H54 (cell line): ENCODE data around the gene MYL9.
"Not testable (repeated sequence)": the region's sequence is repeated elsewhere in the genome, so short reads cannot be mapped to it uniquely, and the experiment has no call there.

Experiments
- DNase-seq: peaks from one replicate; pipeline ENCODE4 v3.0.0; 2011; ENCODE audit warnings: low spot score, mixed read lengths; ENCODE audit not compliant: insufficient read length
- FAIRE-seq: peaks from 3 replicates; lab custom pipeline; 2011; peaks lifted over from hg19 to GRCh38; lab: Jason Lieb, UNC
- POLR2A ChIP-seq: IDR thresholded peaks from 2 replicates; pipeline ENCODE4 v1.6.1; 2011; ENCODE audit warnings: low read depth, mild to moderate bottlenecking, low read length

The MYL9 gene

GRCh38 chr20:36506253-36506652 is 35.1 kb upstream of the MYL9 start:
- DNase-seq = no peak

GRCh38 chr20:36507746-36508145 is 33.6 kb upstream of the MYL9 start:
- DNase-seq = no peak
- TF ChIP-seq POLR2A = no peak
- no peak for FAIRE-seq

More at GRCh38 chr20:36506253-36506652, 35.1 kb upstream of the MYL9 start:
- TF ChIP-seq POLR2A = no peak
- no peak for FAIRE-seq

GRCh38 chr20:36519012-36519719 is 22.2 kb upstream of the MYL9 start:
- DNase-seq = no peak
- no peak for TF ChIP-seq POLR2A
- FAIRE-seq = no peak

DNA sequence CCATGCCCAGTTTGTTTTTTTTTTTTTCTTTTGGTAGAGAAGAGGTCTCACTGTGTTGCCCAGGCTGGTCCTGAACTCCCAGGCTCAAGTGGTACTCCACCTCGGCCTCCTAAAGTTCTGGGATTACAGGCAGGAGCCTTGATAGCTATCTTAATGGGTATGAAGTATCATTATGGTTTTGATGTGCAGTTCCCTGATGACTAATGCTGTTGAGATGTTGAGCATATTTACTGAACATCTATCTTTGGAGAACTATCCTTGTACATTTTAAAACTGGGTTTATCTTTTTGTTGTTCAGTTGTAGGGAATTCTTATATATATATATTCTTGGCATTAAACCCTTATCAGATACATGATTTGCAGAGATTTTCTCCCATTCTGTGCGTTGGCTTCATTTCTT is 21.4 kb upstream of the MYL9 start:
- FAIRE-seq = no peak
- TF ChIP-seq POLR2A = no peak
- DNase-seq = no peak

GRCh38 chr20:36521526-36521925 is 19.8 kb upstream of the MYL9 start:
- TF ChIP-seq POLR2A = no peak
- DNase-seq (no peak), FAIRE-seq (no peak)

DNA sequence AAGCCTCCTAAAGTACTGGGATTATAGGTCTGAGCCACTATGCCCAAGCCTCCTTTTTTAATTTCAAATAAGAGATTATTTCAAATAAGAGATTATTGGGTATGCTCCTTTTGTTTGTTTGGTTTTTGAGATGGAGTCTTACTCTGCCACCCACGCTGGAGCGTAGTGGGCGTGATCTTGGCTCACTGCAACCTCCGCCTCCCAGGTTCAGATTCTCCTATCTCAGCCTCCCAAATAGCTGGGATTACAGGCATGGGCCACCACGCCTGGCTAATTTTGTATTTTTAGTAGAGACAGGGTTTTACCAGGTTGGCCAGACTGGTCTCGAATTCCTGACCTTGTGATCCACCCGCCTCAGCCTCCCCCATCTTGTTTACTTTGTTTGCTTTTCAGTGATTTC is 18.9 kb upstream of the MYL9 start:
- not testable (repeated sequence) for DNase-seq

DNA sequence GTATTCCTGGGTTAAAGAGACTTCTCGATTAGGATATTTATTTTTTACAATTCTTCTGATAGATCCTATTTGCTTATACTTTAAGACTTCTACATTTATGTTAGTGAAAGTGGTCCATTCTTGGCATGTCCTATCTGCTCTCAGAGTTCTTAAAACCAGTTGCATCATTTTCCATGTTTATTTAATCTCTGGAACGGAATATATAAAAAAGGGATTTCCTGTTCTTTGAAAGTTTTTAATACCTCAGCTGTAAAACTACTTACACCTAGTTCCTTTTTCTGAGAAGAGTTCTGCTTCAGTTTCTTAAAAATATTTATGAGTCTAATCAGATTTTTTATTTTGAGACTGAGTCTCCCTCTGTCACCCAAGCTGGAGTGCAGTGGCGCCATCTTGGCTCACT is 18.0 kb upstream of the MYL9 start:
- DNase-seq (no peak), FAIRE-seq (no peak)
- no peak for TF ChIP-seq POLR2A

More for the DNA sequence above, 18.9 kb upstream of the MYL9 start:
- not testable (repeated sequence) for FAIRE-seq

- DNase-seq = no peak
- FAIRE-seq = no peak
- TF ChIP-seq POLR2A = no peak
These were observed 15.5 kb upstream of the MYL9 start for GRCh38 chr20:36525620-36526365.

GRCh38 chr20:36526521-36527011 is 14.8 kb upstream of the MYL9 start:
- no peak for DNase-seq
- no peak for FAIRE-seq
- no peak for TF ChIP-seq POLR2A

DNA sequence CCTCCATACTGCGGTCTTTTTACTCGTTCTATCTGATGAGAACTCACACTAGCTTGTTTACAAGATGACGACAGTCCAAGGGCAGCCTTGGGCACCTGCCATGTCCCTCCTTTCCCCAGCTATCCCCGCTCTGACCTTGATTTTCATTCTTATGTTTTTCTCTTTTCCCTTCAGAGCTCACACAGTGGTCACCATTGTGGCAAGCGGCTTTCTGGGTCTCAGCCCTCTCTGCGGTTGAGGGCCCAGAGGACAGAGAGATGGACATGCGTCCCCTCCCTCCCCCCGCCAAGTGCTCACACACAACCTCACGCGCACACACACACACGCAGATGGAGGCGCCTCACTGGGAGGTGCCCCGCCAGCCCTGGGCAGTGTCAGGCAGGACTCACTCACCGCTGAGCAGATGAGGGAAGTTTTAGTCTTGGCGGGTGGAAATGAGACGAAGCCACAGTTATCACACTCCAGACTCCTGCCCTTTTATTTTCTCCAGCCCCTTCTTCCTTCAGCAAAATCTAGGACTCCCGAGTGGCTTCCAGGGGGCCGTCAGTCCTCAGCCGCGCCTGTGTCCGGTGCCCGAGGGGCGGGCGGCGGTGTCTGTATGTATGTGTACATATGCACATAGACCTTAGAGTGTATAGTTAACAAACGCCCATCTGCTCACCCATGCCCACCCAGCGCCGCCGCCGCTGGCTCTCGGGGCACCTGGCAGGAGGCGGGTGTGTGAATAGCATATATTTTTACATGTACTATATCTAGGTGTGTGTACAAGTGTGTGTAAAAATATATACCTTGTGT is 13.8 kb upstream of the MYL9 start:
- no peak for TF ChIP-seq POLR2A
- FAIRE-seq = no peak
- DNase-seq = no peak

DNA sequence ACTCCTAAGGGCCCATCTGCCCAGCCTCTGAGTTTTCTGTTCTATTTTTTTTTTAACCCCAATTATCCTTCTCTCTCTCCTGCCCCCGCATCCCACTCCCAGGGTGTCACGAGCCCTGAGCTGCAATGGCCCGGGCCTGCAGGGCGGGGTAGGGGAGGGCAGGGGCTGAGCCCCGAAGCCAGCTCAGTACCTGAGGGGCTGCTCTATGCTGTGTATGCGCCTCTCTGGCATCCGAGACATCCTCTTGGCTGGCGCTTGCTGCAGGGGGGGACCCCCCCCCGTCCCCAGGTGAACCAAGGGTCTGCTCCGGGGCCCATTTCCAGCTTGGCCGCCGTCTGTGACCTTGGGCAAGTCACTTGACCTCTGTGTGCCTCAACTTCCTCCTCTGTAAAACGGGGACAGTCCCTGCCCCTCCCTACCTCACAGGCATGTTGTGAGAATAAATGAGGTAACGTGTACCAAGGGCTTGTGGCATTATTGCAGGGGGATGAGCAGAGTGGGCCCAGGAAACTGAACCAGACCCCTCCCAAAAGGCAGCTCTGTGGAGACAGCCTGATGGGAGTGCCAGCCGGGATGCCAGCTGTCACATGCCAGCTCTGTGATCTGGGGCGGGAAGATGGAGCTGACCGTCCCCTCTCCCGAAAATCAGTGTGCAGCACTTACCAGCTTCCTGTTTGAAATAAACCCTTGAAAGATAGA is 13.0 kb upstream of the MYL9 start:
- TF ChIP-seq POLR2A = no peak
- FAIRE-seq = no peak
- DNase-seq = no peak

GRCh38 chr20:36528875-36529417 is 12.4 kb upstream of the MYL9 start:
- TF ChIP-seq POLR2A = no peak
- no peak for FAIRE-seq
- DNase-seq = no peak

DNA sequence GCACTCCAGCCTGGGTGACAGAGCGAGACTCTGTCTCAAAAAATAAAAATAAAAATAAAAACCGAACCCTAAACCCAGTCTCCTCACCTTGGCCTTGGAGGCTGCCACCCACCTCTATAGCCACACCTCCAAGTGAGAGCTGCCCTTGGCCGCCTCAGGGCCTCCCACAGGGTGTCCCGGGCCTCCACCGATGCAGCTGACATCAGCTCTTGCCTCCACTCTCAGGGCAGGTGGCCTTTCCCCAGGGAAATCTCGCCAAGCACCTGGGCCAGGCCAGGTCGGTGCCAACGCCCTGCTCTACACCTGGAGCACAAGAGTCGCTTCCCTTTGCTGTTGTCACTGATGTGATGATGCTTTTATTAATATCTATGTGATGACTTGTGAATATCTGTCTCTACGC is 8.9 kb upstream of the MYL9 start:
- TF ChIP-seq POLR2A = no peak
- FAIRE-seq (no peak), DNase-seq (no peak)
